HL-60/S4 treated with retinoic acid at 250 ng/mL for 4 days and 3 days (cell line): ENCODE results near the gene XKR3.
"Not testable (repeated sequence)": the region's sequence is repeated elsewhere in the genome, so short reads cannot be mapped to it uniquely, and the experiment has no call there.

ENCODE experiments used
- in situ Hi-C: fragments of 300-500 bp; cut with MboI; formaldehyde crosslinking; loops from 2 replicates; pipeline ENCODE4 v1.7.0; 2022; ENCODE audit warnings: low sequenced_read_pairs

Gene XKR3

DNA sequence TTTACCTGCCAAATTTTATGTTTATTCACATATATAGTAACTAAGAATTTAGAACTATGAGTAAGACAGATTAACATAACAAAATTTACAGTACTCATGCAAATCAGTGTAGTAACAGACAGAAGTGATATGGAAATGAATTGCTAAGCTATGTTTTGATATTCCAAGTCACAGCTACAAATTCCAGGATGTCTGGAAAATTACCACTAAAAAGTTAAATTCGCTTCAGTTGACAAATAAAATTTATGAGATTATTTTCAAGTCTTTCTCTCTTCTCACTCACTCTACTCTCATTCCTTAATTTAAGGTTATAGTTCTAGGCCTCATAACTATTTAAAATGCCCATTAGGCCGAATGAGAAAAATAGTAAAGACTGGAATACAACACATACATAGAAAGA lies 18.1 kb downstream of the XKR3 start:
- in situ Hi-C loops, result no loop called here

DNA sequence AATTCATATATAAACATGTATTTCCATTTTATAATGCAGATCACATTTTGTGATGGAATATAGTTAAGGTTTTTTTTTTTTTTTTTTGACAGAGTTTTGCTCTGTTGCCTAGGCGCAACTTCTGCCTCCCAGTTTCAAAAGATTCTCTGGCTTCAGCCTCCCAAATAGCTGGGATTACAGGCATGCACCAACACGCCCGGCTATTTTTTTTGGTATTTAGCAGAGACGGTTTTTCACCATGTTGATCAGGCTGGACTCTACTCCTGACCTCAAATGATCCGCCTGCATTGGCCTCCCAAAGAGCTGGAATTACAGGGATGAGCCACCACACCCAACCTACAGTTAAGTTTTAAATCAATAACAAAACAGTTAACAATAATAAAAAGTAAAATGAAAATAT lies 18.8 kb downstream of the XKR3 start:
- in situ Hi-C loops, result no loop called here

DNA sequence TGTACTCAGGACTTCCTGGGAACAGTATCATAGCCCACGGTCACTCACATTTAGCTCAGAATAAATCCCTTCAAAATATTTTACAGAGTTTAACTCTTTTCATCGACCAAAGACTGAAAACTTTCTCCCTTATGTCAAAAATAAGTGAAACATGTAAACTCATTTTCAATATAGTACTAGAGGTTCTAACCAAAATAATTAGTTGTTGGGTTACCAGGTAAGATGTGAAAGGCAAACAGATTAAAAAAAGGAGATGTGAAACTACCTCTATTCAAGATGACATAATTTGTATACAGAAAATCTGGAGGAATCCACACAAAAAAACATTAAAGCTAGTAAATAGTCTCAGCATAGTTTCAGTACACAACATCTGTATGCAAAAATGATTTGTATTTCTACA lies 20.3 kb downstream of the XKR3 start:
- in situ Hi-C loops, result no loop called here

DNA sequence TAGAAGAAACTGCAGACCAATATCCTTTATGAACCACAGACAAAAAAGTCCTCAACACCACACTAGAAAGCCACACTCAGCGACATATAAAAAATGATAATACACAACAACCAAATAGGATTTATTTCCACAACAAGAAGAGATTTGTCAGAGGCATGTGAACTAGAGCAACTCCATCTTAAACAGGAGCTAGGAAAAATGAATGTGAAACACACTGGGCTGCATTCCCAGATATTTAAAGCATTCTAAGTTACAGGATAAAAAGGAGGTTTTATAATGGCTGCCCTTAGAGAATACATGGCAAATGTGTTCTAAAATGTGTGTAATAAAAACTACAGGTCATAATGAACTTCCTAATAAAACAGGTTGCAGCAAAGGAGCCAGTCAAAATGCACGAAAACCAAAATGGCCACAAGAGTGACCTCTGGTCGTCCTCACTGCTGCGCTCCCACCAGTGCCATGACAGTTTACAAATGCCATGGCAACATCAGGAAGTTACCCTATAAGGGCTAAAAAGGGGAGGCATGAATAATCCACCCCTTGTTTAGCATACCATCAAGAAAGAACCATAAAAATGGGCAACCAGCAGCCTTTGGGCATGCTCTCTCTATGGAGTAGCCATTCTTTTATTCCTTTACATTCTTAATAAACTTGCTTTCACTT lies 21.8 kb downstream of the XKR3 start:
- in situ Hi-C loops, result no loop called here

DNA sequence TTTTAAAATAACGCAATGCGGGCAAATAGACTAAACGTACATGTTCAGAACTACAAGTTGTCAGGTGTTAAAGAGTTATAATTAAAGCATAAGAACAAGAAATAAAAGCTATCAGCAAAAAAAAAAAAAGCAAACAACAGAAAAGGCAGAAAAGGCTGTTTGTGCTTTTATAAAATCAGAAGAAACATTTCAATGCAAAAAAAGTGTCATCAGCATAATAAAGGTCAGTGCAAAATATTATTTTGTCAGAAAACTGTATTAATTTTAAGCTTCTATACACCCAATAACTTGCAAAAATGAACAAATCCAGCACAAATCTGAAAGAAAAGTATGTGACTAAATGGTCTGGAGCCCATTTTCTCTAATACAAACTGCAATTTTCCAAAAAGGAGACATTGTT lies 23.6 kb downstream of the XKR3 start:
- in situ Hi-C loops, result no loop called here

DNA sequence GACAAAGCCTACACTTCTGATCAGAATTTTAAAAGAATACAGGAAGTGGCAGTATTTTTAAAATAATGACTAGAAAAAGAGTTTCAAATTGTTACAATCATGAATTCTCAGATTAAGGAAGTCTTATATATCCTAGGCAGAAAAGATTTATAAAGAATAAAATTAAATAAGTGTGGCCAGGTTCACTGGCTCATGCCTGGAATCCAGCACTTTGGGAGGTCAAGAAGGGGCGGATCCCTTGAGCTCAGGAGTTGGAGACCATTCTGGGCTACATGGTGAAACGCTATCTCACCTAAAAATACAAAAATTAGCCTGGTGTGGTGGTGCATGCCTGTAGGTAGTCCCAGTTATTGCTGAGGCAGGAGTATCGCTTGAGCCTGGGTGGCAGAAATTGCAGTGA lies 24.1 kb downstream of the XKR3 start:
- in situ Hi-C loops, result no loop called here

DNA sequence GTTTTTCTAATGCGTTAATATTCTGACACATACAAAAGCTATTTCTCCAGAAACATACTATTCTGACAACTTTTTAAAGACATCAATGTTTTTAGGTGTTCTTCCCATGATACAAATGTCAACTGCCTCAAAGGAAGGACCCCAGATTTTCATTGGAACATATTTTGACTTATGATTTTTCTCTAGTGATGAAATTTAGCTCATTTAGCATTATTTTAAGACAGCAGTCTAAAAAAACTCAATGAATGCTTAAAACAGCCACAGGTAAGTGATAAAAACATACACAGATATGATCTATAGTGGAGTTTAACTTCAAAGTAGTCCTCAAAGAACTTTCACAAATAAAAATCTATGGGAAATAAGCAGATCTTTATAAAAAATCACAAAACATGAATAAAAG lies 24.9 kb downstream of the XKR3 start:
- in situ Hi-C loops, result no loop called here

DNA sequence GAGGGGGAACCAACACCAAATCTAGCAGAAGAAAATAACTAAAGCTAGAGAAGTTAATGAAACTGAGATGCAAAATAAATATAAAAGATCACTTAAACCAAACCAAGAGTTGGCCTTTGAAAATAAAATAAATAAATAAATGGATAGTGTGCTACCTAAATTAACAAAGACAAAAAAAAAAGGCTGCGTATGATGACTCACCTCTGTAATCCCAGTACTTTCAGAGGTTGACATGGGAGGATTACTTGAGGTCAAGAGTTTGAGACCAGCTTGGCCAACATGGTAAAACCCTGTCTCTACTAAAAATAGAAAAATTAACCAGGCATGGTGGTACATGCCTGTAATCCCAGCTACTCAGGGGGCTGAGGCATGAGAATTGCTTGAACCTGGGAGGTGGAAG lies 29.7 kb downstream of the XKR3 start:
- in situ Hi-C loops, result not testable (repeated sequence)

DNA sequence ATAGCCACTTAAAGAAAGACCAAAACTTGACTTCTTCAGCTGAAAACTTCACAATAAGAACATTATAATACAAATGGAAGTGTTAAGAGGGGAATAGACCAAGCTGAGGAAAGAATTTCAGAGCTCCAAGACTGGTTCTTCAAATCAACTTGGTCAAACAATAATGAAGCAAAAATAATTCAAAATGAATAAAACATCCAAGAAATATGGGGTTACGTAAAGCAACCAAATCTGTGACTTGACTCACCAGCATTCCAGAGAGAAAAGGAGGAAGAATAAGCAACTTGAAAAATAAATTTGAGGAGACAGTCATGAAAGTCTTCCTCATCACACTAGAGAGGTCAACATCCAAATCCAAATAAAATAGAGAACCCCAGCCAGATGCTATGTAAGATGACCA lies 31.4 kb downstream of the XKR3 start:
- in situ Hi-C loops, result no loop called here

DNA sequence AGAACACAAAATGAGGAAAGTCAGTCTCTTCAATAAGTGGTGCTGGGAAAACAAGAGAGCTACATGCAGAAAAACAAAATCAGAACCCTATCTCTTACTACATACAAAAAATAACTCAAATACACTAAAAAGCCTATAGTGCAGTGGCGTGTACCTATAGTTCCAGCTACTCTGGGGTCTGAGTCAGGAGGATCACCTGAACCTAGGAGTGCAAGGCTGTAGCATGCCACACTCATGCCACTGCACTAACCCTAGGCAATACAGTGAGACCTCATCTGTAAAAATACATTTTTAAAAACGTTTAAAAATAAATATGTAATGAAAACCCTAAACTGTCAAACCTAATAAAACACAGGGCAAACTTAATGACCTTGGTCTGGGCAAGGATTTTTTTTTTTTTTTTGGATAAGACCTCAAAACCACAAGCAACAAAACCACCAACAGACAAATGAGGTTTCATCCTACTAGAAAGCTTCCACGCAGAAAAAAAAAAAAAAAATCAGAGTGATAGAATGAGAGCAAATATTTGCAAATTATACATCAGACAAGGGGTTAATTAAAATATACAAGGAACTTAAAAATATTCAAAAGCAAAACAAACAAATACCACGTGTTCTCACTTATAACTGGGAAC lies 35.2 kb downstream of the XKR3 start:
- in situ Hi-C loops, result no loop called here

DNA sequence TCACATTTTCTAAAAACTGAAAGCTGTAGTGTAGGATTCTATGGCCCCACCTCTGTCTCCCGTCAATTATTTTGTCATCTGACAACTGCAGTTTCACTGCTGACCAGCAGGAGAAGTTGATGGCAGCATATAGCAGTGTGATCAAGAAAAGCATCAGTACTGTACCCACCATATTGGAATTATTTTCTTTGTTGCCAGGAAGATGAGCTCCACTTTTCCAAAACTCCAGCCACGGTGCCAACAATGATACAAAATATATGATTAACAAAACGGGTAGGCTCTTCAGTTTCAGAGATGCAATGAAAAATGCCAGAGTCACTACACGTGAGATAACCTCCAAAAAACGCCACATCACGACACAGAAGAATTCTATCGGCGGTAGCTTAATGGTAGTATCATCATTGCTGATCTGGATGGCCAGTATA lies 41.3 kb downstream of the XKR3 start:
- in situ Hi-C loops, result no loop called here

DNA sequence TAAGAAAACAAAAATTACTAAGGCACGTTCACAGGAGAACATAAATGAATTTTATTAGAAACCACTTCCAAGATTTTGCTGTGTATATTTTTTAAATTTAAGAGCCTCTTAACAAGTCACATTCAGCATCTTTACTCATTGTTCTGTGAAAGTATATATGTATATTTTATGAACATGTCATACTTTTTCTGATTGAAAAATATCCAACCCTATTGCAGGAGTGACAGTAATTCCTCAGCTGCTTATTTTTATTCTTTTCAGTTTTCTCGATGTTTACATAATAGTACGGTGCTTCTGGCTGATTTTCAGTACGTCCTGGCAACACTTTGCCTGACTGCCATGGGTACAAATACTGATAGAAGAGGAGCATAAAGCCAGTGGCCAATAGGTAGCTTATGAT lies 41.8 kb downstream of the XKR3 start:
- in situ Hi-C loops, result no loop called here

DNA sequence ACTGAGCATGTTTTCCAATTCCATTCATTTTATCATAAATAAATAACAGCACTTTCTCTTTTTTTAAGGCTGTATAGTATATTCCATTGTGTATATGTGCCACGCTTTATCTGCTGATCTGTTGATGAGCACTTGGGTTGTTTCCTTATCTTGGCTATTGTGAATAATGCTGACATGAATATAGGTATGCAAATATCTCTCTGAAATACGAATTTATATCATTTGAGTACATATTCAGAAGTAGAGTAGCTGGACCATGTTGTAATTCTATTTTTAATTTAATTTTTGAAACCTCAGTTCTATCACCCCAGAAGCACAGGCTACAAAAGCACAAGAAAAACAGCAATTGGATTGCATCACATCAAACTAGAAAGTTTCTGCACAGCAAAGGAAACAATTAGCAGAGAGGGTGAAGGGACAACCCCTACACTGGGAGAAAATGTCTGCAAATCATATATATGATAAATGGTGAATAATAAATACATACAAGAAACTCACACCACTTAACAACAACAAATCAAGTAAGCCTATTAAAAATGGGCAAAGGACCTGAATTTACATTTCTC lies 43.4 kb downstream of the XKR3 start:
- in situ Hi-C loops, result no loop called here

DNA sequence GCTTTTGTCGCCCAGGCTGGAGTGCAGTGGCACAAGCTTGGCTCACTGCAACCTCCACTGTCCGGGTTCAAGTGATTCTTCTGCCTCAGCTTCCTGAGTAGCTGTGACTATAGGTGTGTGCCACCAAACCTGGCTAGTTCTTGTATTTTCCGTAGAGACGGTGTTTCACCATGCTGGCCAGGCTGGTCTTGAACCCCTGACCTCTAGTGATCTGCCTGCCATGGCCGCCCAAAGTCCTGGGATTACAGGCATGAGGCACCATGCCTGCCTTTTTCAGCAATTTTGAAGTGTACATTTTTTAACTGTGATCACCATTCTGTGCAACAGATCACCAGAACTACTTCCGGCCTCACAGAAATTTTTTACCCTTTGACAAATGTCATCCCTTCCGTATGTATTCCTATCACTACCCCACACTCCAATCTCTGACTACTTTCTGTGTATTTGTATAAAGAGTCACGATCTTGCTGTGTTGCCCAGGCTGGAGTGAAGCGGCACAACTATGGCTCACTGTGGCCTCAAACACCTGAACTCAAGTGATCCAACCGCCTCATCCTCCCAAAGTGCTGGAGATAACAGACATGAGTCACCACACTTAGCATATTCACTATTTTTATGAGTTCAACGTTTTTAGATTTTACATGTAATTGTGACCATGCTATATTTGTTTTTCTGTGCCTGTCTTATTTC lies 44.0 kb downstream of the XKR3 start:
- in situ Hi-C loops, result no loop called here

DNA sequence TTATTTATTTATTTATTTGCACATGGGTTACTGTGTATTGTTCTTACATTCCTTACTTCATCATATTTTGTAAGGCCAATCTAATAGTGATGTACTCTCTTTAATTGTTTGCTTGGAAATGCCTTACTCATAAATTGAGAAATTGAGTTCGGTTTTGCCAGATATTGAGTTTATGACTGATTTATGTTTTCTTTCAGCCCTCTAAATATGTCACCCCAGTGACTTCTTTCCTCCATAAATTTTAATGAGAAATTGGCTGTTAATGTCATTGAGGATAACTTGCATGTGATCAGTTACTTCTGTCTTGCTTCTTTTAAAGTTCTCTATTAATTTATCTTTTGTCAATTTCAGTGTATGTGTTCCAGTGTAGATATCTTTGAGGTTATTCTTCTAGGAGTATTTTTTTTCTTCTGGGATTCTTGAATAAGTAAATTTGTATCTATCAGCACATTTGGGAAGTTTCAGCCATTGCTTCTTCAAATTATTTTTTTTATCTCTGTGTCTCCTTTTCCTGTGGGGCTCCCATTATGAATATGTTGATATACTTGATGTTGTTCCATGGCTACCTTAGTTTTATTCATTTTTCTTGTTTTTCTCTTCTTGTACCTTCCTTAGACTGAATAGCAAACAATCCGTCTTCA lies 47.8 kb downstream of the XKR3 start:
- in situ Hi-C loops, result no loop called here

DNA sequence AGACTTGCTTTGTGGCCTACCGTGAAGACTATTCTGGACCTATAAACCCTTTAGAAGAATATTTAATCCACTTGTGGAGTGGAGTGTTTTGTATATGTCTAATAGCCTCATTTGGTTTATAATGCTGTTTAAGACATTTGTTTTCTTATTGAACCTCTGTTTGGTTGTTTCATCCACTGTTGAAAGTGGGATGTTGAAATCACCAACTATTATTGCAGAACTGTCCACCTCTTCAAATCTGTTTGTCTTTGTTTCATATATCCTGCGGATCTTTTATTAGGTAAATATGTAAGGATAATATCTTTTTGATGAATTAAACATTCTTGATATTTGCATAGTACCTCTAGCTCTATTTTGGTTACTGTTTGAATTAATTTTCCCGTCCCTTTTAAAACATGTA lies 49.1 kb downstream of the XKR3 start:
- in situ Hi-C loops, result no loop called here

DNA sequence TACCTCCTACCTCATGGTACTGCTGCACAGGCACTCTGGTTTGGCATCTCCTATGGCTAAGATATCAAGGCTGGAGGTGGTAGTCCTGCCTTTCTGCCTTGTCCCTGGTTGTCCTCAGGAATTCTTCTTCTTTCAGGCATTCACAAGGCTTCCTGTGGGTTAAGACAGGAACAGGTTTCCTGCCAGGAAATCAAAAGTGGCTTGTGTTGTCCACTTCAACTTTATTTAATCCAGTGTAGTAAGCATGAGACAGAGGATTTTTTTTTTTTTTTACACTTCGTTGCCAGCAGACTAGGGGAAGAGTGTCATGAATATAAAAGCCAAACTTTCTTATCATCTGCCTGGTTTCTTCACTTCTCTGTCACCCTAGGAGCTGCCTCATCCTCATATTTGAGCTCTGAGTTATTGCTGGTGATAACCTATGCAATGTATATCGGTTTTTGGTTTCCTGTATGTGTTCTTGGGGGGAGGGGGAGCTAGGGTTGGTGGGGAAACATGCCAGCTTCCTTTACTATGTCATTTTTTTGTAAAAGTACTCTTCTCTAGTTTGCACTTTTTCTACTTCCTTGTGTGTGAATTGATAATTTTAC lies 50.2 kb downstream of the XKR3 start:
- in situ Hi-C loops, result loop anchor here (25.0 kb wide), 1 partner anchor 137 kb away; no protein-coding TSS in a partner anchor

DNA sequence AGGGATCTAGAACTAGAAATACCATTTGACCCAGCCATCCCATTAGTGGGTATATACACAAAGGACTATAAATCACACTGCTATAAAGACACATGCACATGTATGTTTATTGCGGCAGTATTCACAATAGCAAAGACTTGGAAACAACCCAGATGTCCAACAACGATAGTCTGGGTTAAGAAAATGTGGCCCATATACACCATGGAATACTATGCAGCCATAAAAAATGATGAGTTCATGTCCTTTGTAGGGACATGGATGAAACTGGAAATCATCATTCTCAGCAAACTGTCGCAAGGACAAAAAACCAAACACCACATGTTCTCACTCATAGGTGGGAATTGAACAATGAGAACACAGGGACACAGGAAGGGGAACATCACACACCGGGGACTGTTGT lies 53.6 kb downstream of the XKR3 start:
- in situ Hi-C loops, result loop anchor here (25.0 kb wide), 1 partner anchor 141 kb away; no protein-coding TSS in a partner anchor

DNA sequence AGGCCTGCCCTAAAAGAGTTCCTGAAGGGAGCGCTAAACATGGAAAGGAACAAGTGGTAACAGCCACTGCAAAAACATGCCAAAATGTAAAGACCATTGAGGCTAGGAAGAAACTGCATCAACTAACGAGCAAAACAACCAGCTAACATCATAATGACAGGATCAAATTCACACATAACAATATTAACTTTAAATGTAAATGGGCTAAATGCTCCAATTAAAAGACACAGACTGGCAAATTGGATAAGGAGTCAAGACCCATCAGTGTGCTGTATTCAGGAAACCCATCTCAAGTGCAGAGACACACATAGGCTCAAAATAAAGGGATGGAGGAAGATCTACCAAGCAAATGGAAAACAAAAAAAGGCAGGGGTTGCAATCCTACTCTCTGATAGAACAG lies 57.3 kb downstream of the XKR3 start:
- in situ Hi-C loops, result loop anchor here (25.0 kb wide), 1 partner anchor 144 kb away; no protein-coding TSS in a partner anchor

DNA sequence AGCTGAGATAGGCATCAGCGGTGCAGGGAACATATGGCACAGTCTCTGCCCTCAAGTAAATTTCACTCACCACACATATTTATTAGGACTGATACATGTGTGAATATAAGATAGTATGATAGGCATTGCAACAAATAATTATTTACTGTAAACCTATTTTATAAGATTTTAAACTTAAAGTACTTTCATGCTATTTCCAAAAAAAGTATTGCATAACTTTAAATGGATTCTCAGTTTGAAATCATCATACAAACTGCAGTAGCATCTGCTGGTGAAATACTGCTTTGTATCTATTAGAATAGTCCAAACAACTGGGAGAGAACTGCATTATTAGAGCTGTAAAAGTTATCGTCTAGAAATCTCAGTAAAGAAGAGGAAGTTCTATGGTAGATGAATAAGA lies 63.0 kb downstream of the XKR3 start:
- in situ Hi-C loops, result loop anchor here (25.0 kb wide), 1 partner anchor 150 kb away; no protein-coding TSS in a partner anchor

DNA sequence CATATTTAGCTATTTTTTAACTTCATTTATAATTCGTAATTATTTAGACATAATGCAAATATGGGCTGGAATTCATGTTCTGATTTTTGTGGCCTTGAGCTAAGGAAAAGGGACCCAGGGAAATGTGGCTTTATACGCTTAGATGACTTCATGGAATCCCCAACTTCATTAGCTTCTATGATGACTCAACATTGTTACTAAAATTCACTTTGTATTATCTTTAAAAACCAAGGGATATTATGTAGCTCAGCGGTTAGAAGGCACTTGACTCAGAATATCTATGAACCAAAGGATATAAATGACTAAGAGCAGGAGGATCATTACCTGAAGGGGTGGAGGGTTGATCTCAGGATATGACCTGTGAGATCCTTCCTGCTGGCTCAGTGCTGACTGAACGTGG lies 64.8 kb downstream of the XKR3 start:
- in situ Hi-C loops, result loop anchor here (25.0 kb wide), 1 partner anchor 152 kb away; no protein-coding TSS in a partner anchor
